CD14-positive monocyte (primary cell): ENCODE results near the gene PARS2. TPM values are rescaled to one million over a fixed set of nuclear protein-coding genes. Genes with fewer than 3 reads are reported as not detected.

Experiments used
- DNase-seq, 3 donors: peaks; one replicate each; pipeline ENCODE4 v3.0.0-alpha.2; 2011 to 2022
- H2AFZ ChIP-seq: 2 replicates; pipeline ENCODE4 v1.6.0; 2012; ENCODE audit warnings: mild to moderate bottlenecking, low read depth, low read length, inconsistent platforms; ENCODE audit not compliant: insufficient read depth, poor library complexity, severe bottlenecking
- H3K27ac ChIP-seq, 2 donors: 1 replicate in 1 of 2; 2 replicates in 1 of 2; pipeline ENCODE4 v1.5.1; 2012 to 2013; ENCODE audit warnings: low read length in 2 of 2, control low read depth in 1 of 2, inconsistent platforms in 1 of 2, low read depth in 1 of 2, mild to moderate bottlenecking in 1 of 2
- H3K27me3 ChIP-seq, 2 donors: one replicate each; pipeline versions ENCODE4 v1.6.0 to v1.6.1; 2011 to 2013; ENCODE audit warnings: low read length in 2 of 2; ENCODE audit not compliant: control insufficient read depth in 2 of 2, insufficient read depth in 2 of 2
- H3K36me3 ChIP-seq, 2 donors: replicated peaks in 1 of 2; 1 replicate in 1 of 2; 2 replicates in 1 of 2; pipeline versions ENCODE4 v1.5.1 to v1.6.1; 2012 to 2013; ENCODE audit warnings: low read length in 2 of 2, control low read depth in 1 of 2, inconsistent platforms in 1 of 2, mild to moderate bottlenecking in 1 of 2; ENCODE audit not compliant: insufficient read depth in 2 of 2, control insufficient read depth in 1 of 2
- H3K4me1 ChIP-seq, 2 donors: 1 replicate in 1 of 2; 2 replicates in 1 of 2; pipeline versions ENCODE4 v1.5.1 to v1.6.1; 2012 to 2013; ENCODE audit warnings: low read length in 2 of 2, control low read depth in 1 of 2, inconsistent platforms in 1 of 2, mild to moderate bottlenecking in 1 of 2, moderate library complexity in 1 of 2; ENCODE audit not compliant: insufficient read depth in 2 of 2, control insufficient read depth in 1 of 2
- H3K4me2 ChIP-seq: replicated peaks from 2 replicates; pipeline ENCODE3; 2012; ENCODE audit warnings: low read length, moderate library complexity, mild to moderate bottlenecking; ENCODE audit not compliant: poor library complexity, severe bottlenecking; ENCODE audit errors: extremely low read depth
- H3K4me3 ChIP-seq, 3 experiments: fragments of 200-600 bp in 1 of 3; sonication (generic) in 1 of 3; replicated peaks in 1 of 3; 1 replicate in 2 of 3; 2 replicates in 1 of 3; pipeline ENCODE4 v1.5.1; 2011 to 2013; ENCODE audit warnings: low read length in 3 of 3, mild to moderate bottlenecking in 3 of 3, control low read depth in 2 of 3, low read depth in 2 of 3, inconsistent platforms in 1 of 3, moderate library complexity in 1 of 3
- H3K79me2 ChIP-seq: 2 replicates; pipeline ENCODE4 v1.6.0; 2012; ENCODE audit warnings: mild to moderate bottlenecking, control low read depth, inconsistent platforms, low read length, moderate library complexity; ENCODE audit not compliant: insufficient read depth
- H3K9ac ChIP-seq: 2 replicates; pipeline ENCODE4 v1.6.0; 2017; ENCODE audit warnings: low read length, mild to moderate bottlenecking; ENCODE audit not compliant: insufficient read depth, poor library complexity, severe bottlenecking
- H3K9me3 ChIP-seq, 2 donors: replicated peaks in 1 of 2; 1 replicate in 1 of 2; 2 replicates in 1 of 2; pipeline versions ENCODE4 v1.5.1 to v1.6.1; 2012 to 2013; ENCODE audit warnings: low read length in 2 of 2, control low read depth in 1 of 2; ENCODE audit not compliant: control insufficient read depth in 1 of 2, insufficient read depth in 1 of 2
- H4K20me1 ChIP-seq: 2 replicates; pipeline ENCODE4 v1.6.0; 2012; ENCODE audit warnings: mild to moderate bottlenecking, low read length, control low read depth, moderate library complexity; ENCODE audit not compliant: insufficient read depth
- H3K27ac Mint-ChIP-seq, 7 donors: one replicate each; pipeline ENCODE4 v1.8.0; 2020; ENCODE audit warnings: mild to moderate bottlenecking in 7 of 7, mixed read lengths in 7 of 7, moderate library complexity in 6 of 7, inconsistent platforms in 2 of 7
- H3K27me3 Mint-ChIP-seq, 3 donors: one replicate each; pipeline ENCODE4 v1.8.0; 2021 to 2022; ENCODE audit warnings: low read depth in 3 of 3, mild to moderate bottlenecking in 3 of 3, mixed read lengths in 3 of 3, moderate library complexity in 3 of 3, inconsistent platforms in 1 of 3
- H3K36me3 Mint-ChIP-seq, 2 donors: one replicate each; pipeline ENCODE4 v1.8.0; 2020; ENCODE audit warnings: mixed read lengths in 2 of 2, inconsistent platforms in 1 of 2, mild to moderate bottlenecking in 1 of 2
- H3K4me1 Mint-ChIP-seq: one replicate; pipeline ENCODE4 v1.8.0; 2020; ENCODE audit warnings: mild to moderate bottlenecking, mixed read lengths
- H3K4me3 Mint-ChIP-seq, 2 donors: one replicate each; pipeline ENCODE4 v1.8.0; 2020; ENCODE audit warnings: mild to moderate bottlenecking in 2 of 2, mixed read lengths in 2 of 2, moderate library complexity in 1 of 2
- H3K9me3 Mint-ChIP-seq, 7 donors: one replicate each; pipeline ENCODE4 v1.8.0; 2020 to 2022; ENCODE audit warnings: mixed read lengths in 7 of 7, mild to moderate bottlenecking in 6 of 7, moderate library complexity in 6 of 7, inconsistent platforms in 2 of 7
- CTCF ChIP-seq: fragments of 200-600 bp; IDR thresholded peaks from one replicate; pipeline ENCODE4 v1.8.0; 2022; ENCODE audit warnings: antibody characterized with exemption, mild to moderate bottlenecking
- WGBS: methylation state at CpG from one replicate; pipeline ENCODE4 v1.1.5; 2013; ENCODE audit warnings: missing lambda C conversion rate; ENCODE audit not compliant: insufficient coverage; 5-methylcytosine and 5-hydroxymethylcytosine counted together
- intact Hi-C, 2 donors: fragments of 100-400 bp; cut with micrococcal nuclease; formaldehyde crosslinking; loops; one replicate each; pipeline versions ENCODE4 v1.15.0 to v1.15.1; 2023
- polyA plus RNA-seq, 3 donors: library from polyadenylated mRNA; depleted of rRNA in 1 of 3; unstranded in 2 of 3; stranded (reverse) in 1 of 3; fragments of 300-500 nt in 2 of 3; fragments of >200 nt in 1 of 3; fragmentation: Illumina TruSeq in 2 of 3; gene quantifications; 1 replicate in 2 of 3; 2 replicates in 1 of 3; pipeline ENCODE4 v1.2.3, GENCODE V29; 2012 to 2021

Gene PARS2
- polyA plus RNA-seq, 3 donors: 0.73 to 1.2 (median 0.92) TPM

GRCh38 chr1:54782156-54782555, 17.8 kb upstream of the PARS2 start:
- no peaks in the 10 kb centered on the region for H3K36me3 ChIP-seq
- Mint-ChIP-seq H3K4me3 (no peak overlapping the region), H3K27ac (no peak overlapping the region), H3K4me1 (no peaks in the 10 kb centered on the region), H3K27me3 (peaks cover 0 to 4% (median 4%) of the 10 kb centered on the region in 3 donors), H3K9me3 (no peaks in the 10 kb centered on the region), H3K36me3 (no peaks in the 10 kb centered on the region)
- no peak overlapping the region for H3K27ac ChIP-seq
- no peak overlapping the region for H3K9ac ChIP-seq
- WGBS: 92% methylated on average over 4 of the region's 6 CpGs
- no peak for DNase-seq
- no peak for TF ChIP-seq CTCF
- no peaks in the 10 kb centered on the region for H3K79me2 ChIP-seq
- H3K4me3 ChIP-seq: no peak overlapping the region
- intact Hi-C loops: no loop called here
- H3K4me2 ChIP-seq: no peak overlapping the region
- H4K20me1 ChIP-seq: no peaks in the 10 kb centered on the region
- H3K9me3 ChIP-seq: no peaks in the 10 kb centered on the region
- no peak overlapping the region for H2AFZ ChIP-seq
- H3K27me3 ChIP-seq: no peaks in the 10 kb centered on the region
- no peaks in the 10 kb centered on the region for H3K4me1 ChIP-seq

GRCh38 chr1:54781023-54781723, 16.9 kb upstream of the PARS2 start:
- H2AFZ ChIP-seq: no peak overlapping the region
- 74% methylated on average over 69 of the region's 74 CpGs for WGBS
- no peak for TF ChIP-seq CTCF
- no peaks in the 10 kb centered on the region for H3K9me3 ChIP-seq
- Mint-ChIP-seq H3K27ac (no peak overlapping the region), H3K9me3 (no peaks in the 10 kb centered on the region), H3K36me3 (no peaks in the 10 kb centered on the region), H3K27me3 (peaks cover 0 to 4% (median 4%) of the 10 kb centered on the region in 3 donors), H3K4me3 (no peak overlapping the region), H3K4me1 (no peaks in the 10 kb centered on the region)
- no peaks in the 10 kb centered on the region for H4K20me1 ChIP-seq
- no peaks in the 10 kb centered on the region for H3K36me3 ChIP-seq
- intact Hi-C loops: no loop called here
- no peaks in the 10 kb centered on the region for H3K4me1 ChIP-seq
- no peak overlapping the region for H3K27ac ChIP-seq
- no peak overlapping the region for H3K4me3 ChIP-seq
- H3K79me2 ChIP-seq: no peaks in the 10 kb centered on the region
- no peak overlapping the region for H3K4me2 ChIP-seq
- no peaks in the 10 kb centered on the region for H3K27me3 ChIP-seq
- DNase-seq: no peak
- no peak overlapping the region for H3K9ac ChIP-seq
